ENCODE measurements around the gene MAPK7.

MAPK7 gene

DNA sequence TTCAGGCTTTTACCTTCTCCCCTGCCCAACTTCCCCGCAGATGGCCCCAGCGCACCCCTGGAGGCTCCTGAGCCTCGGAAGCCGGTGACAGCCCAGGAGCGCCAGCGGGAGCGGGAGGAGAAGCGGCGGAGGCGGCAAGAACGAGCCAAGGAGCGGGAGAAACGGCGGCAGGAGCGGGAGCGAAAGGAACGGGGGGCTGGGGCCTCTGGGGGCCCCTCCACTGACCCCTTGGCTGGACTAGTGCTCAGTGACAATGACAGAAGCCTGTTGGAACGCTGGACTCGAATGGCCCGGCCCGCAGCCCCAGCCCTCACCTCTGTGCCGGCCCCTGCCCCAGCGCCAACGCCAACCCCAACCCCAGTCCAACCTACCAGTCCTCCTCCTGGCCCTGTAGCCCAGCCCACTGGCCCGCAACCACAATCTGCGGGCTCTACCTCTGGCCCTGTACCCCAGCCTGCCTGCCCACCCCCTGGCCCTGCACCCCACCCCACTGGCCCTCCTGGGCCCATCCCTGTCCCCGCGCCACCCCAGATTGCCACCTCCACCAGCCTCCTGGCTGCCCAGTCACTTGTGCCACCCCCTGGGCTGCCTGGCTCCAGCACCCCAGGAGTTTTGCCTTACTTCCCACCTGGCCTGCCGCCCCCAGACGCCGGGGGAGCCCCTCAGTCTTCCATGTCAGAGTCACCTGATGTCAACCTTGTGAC, 3.6 kb downstream of the MAPK7 start:
- no peak for DNase-seq

DNA sequence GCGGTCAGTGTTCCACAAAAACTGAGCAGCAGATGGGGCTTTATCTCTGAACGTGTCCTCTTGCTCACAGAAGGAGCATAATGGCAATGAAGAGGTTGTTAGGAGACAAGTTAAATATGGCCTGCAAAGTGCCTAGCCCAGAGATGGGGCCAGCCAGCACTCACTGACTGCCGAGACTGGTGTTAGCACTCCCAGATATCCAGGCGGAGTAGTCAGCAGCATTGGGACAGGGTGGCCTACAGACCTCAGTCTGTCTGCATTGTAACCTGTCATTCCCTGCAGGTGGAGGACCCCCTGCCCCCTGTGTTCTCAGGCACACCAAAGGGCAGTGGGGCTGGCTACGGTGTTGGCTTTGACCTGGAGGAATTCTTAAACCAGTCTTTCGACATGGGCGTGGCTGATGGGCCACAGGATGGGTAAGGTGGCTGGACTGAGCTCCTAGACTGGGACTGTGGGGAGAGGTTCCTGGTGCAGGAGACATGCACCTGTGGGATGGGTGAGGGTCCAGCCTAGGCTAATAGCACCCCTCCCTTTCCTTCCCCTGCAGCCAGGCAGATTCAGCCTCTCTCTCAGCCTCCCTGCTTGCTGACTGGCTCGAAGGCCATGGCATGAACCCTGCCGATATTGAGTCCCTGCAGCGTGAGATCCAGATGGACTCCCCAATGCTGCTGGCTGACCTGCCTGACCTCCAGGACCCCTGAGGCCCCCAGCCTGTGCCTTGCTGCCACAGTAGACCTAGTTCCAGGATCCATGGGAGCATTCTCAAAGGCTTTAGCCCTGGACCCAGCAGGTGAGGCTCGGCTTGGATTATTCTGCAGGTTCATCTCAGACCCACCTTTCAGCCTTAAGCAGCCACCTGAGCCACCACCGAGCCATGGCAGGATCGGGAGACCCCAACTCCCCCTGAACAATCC, 4.5 kb downstream of the MAPK7 start:
- DNase-seq: no peak

DNA sequence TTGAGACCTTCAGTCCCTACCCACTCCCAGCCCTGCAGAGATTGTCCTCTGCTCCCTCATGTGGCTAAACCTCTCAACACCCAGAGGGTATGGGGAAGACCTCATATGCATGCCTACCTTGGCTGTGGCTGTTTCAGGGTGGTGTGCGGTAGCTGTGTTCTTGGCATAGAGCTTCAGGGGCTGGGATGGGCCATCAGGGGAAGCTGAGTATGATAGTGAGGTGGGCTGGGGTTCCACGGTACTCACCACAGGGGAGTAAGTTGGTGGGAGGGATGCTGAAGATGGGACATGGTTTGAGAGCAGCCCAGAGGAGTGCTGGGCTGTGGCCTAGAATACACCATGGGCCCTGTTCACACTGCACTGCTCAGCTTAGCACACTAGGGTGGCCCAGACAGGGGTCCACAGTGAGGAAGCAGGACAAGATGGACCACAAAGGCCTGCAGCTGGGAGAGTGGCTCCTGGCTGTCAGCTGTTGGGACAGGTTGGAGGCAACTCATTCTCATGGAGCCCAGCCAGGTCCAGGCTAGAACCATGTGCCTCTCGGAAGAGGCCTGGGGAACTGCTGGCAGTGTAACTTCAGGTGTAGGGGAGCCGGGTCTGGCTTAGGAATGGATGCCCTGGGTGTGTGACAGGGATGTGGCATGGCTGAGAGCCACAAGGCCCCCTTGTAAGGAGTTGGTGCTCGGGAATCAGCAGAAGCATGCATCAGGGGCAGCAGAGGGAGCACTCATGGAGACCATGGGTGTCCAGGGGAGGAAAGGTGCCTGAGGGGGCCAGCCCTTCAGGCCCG, 5.6 kb downstream of the MAPK7 start:
- DNase-seq: no peak

DNA sequence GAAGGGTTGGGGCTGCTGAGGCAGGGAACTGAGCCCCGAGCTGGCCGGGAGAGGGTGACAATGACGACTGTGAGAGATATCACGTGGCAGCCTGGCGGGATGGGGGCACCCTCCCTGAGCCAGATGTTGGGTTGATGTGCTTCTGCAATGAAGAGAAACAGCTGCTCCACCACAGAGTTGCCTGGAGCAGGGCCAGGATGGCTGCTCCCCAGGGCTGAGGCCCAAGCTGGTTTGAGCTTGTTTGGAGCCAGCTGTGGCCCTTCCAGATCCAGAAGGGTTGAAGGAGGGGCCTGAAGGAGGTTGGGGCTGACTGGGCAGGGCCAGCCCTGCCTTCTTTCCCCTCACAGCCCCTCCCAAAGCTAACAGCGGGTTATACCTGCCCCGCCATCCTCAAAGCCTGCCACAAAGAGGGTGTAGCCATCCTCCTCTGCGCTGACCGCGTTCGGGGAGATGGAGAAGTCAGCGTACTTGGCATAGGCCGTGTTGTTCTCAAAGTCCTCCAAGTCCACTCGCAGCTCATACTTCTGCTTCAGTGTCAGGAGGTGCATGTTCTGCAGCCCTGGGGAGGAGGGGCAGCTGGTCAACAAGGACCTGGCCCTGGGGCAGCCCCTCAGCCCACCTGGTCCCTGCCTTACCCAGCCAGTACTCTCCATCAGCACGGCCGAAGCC, 6.6 kb downstream of the MAPK7 start:
- peak; percentile 97 for DNase-seq

DNA sequence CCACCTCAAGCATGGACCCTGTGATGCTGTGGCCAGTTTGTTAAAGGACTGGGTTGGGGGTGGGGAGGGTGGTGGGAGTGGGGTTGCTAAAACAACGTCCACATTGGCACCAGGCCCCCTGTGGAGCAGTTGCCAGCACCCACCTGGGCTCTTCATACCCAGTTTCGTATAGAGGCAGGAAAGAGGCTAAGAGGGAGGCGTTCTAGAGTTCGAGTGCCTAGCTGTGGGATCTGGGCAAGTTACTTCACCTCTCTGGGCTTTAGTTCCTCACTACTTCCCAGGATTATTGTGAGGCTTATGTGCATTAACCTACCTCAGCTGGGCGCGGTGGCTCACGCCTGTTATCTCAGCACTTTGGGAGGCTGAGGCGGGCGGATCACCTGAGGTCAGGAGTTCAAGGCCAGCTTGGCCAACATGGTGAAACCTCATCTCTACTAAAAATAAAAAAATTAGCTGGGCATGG, 7.3 kb downstream of the MAPK7 start:
- no peak for DNase-seq

DNA sequence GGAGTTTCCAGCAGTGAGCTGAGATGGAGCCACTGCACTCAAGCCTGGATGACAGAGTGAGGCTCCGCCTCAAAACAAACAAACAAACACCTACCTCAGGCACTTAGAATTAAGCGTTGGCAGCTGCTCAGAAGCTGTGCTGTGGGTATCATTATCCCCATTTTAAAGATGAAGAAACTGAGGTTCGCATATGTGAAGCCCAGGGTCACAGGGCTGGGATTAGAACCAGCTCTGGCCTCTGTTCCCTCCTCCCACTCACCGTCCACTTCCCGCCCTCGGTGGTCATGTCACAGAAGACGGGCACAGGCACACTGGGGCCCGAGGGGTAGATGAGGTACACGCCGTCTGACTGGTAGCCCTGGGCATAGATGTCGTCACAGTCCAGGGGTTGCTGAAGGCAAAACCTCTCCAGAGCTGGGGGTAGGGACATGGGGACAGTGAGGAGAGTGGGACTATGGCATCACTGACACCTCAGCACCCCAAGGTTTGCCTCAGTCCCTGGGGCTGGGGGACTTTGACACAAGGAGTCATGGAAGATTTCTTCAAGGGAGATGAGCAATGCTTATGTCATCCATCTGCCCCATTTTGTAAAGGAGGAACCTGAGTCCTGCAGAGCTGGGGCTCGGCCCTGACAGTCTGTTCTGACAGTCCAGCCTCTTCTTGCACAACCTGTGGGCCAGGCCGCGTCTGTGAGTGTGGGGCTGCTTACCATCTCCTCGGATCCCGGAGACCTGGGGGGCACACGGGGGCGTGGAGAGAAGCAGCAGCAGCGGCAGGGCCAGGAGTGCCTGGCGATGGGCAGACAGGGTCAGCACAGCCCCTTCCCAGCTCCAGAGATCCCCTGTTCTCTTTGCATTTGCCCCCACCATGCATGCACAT, 8.0 kb downstream of the MAPK7 start:
- DNase-seq: no peak

DNA sequence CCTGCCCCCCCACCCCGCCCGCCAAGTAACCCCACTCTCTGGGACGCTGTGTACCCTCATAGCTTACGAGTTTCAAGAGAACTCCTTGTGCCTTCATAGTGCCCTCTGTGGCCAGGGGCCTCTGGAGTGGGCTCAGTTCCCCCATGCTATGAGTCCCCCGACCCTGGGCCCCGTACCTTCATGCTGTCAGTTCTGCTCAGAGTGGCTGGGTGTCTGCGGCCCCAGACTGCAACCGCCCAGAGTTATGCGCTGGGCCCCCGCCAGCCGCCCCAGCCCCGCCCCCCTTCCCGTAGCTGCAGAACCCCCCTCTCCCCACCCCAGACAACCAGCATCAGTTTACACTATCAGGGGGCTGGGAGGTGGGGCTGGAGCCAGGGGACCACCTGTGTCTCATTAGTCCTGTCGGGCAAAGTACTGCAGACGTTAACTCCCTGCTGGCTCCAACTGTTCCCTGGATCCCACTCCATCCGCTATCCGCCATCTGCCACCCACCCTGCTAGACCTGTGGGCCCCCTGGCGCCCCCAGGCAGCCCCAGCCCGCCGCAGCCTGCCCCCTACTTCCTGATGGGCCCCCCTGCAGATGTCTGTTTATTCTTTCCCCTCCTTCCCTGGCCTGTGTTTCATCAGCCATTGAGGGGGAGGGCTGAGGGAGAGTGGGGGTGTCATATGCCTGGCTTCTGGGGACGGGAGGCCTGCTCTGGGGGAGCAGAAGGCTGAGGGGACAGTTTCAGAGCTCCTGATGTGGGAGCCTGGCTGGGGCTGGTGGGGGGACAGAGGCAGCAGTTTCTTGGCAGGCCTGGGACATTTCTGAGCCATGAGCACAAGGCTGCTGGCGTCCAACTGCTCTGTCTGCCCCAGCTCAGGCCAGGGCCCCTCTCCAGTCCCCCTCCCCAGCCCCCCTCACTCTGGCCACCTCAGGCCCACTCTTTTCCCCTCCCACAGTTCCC, 8.9 kb downstream of the MAPK7 start, which contains the start of gene MFAP4:
Gene MFAP4 (minus strand): TSS at position 217 of the 947 bp plus-strand sequence. CDS start 35 bp downstream, at position 182.
- no peak for DNase-seq

DNA sequence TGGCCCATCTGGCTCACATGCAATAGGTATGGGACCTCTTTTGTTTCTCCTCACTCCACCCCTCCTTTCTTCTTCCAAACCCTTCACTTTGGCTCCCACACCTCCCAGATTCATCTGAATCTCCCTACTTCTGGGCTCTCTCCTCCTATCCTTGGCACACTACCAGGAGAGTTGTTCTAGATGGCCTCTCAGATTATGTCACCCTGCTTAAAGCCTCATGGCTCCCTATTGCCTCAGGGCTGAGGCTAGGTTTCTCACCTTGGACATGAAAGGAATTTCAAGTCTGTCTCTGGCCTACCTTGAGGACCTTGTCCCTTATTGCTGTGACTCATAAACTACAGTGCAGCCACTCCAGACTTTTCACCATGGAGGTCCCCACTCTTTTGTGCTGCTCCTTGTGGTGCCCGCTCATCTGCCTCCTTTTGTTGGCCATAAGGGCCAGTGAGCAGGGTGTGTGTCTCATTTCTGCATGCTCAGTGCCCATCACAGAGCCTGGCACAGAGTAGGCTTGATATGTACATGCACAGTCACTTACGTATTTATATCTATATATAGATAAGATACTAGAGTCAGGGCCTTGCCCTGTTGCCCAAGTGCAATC, 9.7 kb downstream of the MAPK7 start:
- no peak for DNase-seq

DNA sequence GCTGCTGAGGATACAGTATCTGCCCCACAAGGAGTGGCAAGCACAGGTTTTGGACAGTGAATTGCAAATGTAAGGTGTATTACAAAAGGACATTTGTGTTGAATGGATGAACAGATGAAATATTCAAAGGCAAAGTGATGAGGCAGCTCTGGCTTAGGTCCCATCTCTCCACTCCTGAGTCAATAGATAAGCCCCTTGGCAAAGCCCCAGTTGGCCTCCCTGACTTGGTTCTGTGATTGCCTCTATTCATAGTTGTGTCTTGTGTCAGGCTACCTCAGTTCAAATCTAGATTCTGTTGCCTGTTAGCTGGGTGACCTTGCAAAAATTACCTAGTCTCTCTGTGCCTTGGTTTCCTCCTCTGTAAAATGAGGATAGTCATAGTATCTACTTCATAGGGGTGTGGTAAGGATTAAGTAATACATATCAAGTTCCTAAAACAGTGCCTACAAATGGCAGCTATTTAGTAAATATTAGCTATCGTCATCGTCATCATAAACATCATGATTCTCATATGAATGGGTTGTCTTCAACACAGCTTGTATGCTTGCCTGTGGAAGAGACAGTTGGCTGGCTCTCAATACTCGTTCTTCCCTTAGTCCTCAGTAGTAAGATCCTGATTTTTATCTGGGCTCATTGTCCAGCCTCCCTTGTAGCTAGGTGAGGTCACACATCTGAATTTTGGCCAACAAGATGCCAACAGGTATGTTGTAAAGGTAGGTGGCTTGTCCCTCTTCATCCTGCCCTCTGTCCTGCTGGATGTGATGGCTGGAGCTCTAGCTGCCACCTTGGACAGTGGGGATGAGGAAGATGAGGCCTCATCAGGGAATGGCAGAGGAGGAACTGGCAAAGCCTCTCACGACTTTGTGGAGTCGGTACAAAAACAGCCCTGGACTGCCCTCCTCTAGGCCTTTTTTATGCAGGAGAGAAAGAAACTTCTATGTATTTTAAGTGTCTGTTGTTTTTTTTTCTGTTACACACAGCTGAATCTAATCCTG, 10.8 kb downstream of the MAPK7 start:
- DNase-seq: peak; percentile 79

DNA sequence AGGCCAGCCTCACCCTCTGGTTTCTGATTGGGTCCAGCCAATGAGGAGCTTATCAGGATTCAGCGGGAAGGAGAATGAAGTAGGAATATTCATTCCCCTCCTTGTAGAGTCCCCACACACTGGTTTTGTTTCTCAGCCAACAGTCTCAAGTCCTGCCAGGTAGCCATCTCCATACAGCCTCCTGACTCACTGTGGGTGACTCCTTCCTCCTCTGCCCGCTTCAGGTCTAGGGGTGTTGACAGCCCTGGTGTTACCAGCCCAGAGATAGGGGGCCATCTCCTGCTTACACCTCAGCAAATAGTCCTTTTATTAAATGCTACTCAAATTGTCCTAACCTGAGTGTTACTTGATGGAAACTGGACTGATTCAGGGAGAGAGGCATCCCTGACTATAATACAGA, 12.7 kb downstream of the MAPK7 start:
- no peak for DNase-seq

DNA sequence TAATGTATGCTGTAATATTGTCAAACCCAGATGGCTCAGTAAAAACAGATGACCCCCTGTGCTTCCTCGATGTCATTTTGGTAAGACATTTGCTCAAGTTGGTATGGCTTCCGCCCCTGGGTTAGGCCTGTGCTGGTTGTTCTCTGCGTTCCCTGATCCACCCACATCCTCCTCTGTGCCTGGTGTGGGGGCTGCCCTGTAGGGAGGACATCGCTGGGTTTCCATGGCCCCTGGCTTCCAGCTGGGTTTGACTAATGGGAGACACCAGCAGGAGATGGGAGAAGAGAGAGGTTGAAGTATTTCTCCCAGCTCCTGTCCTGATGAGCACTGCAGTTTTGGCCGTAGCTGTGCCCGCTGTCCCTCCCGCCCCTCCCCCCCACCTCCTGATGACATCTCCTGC, 13.1 kb downstream of the MAPK7 start:
- DNase-seq: no peak

DNA sequence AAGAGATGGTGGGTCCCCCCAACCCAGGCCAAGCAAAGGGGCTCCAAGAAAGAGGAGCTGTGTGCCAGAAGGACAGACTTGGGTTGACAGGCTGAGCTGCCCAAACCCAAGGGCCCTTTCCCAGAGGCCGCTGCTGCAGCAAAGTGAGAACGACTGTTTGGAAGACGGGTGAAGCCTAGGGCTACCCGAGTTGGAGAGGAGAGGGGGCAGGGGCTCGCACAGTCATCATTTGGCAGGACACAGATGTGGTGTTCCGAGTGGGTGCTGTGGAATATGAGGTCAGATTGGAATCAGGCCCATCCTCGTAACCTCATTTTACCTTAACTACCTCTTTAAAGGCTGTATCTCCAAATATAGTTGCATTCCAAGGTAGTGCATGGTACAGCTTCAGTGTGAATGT, 14.0 kb downstream of the MAPK7 start:
- DNase-seq: no peak

DNA sequence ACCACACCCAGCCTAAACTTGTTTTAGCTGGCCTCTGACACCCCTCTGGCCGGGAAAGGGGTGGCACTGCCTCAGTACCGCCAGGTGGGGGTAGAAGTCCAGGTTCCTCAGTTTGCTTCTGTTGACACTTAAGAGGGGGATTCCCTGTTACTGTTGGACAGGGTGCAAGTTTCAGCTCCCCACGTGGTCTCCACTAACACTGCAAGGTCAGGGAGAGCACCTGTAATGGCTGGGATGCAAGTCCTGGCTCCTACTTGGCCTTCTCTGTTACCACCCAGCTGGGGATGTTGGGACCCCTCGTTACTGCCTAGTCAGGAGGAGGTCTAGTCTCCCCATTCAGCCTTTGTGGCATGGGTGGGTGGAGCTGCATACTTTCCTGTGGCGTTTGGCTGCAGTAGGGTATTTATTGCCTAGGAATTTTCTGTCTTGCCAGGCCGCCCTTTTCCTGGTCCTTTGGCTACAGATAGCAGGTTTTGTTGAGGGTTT, 19.3 kb downstream of the MAPK7 start:
- DNase-seq: no peak

DNA sequence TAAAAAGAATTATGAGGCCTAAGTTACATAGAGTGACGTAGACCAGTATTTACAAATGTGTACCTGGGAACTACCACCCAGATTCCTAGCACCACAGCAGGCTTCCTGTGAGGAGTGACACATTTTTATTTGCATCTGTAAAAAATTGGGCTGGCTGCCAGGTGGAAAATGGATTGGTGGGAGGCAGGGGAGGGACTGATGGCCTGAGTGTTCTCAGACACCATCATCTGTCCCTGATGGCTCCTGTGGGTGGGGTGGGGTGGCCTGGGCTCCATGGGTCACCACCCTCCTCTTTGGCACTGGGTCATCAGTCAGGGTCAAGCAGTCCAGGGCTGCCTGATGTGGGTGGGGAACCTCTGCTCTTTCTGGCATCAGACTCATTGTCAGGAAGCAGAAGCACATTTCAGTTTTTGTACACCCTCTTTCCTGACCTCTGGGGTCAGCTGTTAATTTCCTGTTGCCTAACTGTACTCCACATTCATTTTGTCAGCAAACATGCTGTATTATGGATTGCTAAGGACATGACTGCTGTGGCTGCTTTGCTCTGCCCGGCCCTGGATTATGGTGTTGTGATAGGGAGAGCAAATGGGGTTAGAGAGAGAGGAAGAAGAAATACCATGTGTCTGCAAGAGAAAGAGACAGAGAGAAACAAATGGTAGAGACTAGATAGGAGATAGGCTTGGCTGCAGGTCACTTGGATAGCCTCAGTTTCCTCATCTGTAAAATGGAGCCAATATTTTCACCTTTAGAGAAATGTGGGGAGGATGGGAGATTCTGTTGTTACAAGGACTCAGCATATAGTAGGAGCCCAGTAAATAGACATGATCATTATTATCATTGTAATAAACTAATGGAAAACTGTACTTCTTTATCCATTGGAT, 20.2 kb downstream of the MAPK7 start:
- no peak for DNase-seq

DNA sequence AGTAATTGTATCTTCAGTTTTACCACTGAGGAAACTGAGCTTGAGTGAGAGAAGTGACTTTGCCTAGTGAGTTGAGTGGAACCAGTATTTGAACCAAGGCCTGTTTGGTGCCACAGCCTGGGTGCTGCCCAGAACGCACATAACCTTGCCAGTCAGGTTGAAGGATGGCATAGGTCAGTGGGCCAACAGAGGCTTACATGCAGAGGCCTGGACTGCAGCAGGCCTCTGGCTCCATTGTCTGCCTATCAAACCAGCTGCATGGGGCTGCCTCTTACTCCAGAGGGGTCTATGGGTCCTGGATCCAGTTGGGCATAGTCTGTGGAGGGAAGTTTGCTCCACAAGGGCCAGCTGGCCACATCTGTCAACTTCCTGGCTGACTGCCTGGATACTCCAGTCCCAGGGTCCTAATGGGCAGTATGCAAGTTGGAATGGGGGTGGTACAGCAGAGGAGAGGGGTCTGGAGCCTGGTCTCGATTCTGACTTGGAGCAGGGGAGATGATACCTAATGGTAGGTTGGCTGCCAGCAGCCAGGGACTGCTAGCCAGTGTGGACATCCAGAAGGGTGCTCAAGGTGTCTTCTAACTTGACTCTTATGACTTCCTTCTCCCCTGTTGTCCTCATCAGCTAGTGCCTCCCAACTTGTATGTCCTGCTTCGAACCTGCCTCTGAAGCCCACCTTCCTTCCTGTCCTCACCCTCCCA, 21.6 kb downstream of the MAPK7 start:
- DNase-seq: no peak

DNA sequence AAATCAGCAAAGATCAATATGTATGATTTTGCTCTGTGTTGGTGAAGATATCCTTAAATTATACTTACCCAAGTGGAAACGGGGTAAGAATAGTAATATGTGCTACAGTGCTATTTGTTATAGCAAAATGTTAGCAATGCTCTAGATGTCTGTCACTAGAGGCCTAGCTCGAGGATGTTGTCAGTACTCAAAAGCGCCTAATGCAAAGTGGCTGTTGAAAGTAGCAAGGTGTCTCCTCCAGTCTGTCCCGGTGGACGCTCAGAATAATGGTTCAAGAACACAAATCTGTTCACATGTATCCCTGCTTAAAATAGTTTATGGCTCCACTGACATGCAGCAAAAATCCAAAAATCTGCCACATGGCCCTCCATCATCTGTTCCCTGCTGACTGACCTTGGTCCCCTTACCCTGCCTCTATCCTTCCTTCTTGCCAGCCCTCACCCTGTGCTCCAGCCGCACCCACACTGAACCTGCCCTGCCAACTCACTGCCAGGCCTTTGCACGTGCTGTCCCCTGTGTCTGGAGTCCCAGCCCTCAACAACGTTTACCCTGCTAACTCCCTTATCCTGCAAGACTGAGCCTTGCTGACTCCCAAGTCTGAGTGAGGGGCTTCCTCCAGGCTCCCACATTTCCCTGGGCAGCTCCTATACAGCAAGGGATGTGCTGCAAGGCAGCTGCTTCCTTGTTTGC, 23.2 kb downstream of the MAPK7 start:
- no peak for DNase-seq
